AG09319 (cell line): ENCODE results near the gene FBXO27.
"Not testable (repeated sequence)": the region's sequence is repeated elsewhere in the genome, so short reads cannot be mapped to it uniquely, and the experiment has no call there.

ENCODE experiments used
- DNase-seq: peaks from one replicate; pipeline ENCODE4 v3.0.0-alpha.2; 2010; ENCODE audit warnings: low read depth; ENCODE audit errors: extremely low read depth
- TF ChIP-seq, protein P1 (sequence below): IDR thresholded peaks from 2 replicates; pipeline ENCODE4 v1.5.1; 2011; ENCODE audit warnings: low read depth, mild to moderate bottlenecking, inconsistent platforms, low read length, moderate library complexity

The FBXO27 gene

DNA sequence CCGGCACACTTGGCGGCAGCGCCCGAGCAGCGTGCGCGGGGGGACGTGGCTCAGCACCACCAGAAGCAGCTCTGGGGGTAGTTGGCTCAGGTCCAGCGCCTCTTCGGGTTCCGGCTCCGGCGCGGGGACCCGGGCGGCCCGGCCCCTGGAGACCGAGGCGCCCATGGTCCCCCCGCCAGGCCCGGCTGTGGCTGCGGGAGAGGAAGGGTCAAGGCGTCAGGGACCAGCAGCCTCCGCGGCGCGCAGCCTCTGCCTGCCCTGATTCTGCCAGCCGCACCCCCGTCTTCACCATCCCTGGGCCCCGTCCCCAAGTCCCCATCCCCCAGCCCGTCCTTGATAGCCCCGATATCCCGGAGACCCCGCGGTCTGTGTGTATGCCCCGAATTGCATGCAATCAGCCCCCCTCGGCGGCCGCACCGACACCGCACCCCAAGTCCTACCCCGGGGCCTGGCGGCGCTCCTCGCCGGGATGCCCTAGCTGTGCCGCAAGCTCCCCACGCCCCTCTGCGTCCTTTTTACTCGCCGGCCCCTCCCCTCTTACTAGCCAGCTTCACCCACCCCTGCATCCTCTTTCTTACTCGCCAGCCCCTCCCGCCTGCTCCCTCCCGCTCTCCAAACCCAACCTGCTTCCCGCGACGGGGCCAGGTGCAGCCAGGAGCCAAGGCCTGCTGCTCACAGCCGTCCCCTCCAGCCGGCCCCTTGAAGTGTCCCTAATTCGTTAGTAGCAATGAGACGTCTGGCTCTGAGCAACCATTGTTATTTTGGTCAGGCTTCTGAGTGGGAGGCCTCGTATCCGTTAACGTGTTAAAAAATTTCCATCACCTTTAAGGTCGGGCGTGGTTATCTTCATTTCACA lies at the start of gene FBXO27:
Gene FBXO27, minus strand, starts transcription at position 487 of the 856 bp plus-strand sequence. Its CDS starts 322 bp downstream, at position 165.
- DNase-seq, result no peak
- TF ChIP-seq, protein P1, sequence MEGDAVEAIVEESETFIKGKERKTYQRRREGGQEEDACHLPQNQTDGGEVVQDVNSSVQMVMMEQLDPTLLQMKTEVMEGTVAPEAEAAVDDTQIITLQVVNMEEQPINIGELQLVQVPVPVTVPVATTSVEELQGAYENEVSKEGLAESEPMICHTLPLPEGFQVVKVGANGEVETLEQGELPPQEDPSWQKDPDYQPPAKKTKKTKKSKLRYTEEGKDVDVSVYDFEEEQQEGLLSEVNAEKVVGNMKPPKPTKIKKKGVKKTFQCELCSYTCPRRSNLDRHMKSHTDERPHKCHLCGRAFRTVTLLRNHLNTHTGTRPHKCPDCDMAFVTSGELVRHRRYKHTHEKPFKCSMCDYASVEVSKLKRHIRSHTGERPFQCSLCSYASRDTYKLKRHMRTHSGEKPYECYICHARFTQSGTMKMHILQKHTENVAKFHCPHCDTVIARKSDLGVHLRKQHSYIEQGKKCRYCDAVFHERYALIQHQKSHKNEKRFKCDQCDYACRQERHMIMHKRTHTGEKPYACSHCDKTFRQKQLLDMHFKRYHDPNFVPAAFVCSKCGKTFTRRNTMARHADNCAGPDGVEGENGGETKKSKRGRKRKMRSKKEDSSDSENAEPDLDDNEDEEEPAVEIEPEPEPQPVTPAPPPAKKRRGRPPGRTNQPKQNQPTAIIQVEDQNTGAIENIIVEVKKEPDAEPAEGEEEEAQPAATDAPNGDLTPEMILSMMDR, result no peak

- no peak for DNase-seq
- TF ChIP-seq, protein P1, result no peak
Measured at GRCh38 chr19:39080431-39080830, 48.1 kb upstream of the FBXO27 start.

DNA sequence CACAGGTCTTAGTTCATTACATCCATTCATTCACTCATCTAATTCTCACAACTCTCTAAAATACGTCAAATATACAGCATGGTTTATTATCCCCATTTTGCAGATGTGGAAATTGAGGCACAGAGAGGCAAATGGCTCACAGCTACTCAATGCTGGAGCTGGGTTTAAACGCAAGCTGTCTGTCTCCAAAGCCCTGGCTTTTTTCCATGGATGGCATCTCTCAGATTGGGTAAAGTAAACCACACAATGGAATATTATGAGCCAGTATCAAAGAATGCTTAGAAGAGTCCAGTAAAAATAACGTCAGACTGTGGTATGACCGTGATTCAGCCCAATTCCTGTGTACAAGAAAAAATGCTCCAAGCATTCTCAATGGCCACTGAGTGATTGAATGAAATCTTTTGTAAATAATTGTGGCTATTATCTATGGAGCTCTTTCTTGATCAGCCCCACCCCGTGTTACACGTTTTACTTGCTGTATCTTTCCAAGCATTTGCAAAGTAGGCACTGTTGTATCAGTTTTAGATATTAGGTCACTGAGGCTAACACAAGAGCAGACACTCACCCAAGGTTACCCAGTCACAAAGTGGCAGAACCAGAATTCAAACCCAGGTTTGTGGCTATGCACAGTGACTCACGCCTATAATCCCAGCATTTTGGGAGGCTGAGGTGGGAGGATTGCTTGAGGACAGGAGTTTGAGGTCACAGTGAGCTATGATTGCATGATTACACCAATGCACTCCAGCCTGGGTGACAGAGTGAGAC lies 46.3 kb upstream of the FBXO27 start:
- TF ChIP-seq, protein P1, result no peak
- peak; percentile 82 for DNase-seq

GRCh38 chr19:39077323-39077722 lies 45.0 kb upstream of the FBXO27 start:
- TF ChIP-seq, protein P1, result no peak
- no peak for DNase-seq

GRCh38 chr19:39074942-39075341 lies 42.6 kb upstream of the FBXO27 start:
- TF ChIP-seq, protein P1, result no peak
- no peak for DNase-seq

DNA sequence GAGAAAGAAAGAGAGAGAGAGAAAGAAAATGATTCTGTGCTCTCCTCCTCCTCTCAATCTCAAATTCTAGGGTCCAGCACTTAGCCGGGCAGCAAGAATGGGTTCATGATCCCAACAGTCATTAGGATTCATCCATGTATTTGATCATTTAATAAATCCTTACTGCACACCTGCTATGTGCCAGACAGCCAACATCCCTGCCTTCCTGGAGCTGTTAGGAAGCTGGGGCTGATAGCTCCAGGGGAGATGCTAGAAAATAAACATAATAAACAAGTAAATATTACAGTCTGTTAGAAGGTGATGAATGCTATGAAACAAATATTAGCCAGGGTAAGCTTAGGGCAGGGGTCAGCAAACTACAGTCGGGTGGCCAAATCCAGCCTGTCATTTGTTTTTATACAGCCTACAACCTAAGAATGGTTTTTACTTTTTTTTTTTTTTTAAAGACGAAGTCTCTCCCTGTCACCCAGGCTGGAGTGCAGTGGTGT lies 41.9 kb upstream of the FBXO27 start:
- DNase-seq, result no peak
- TF ChIP-seq, protein P1, result no peak

- no peak for DNase-seq
- TF ChIP-seq, protein P1, result no peak
Measured at GRCh38 chr19:39070888-39071287, 38.5 kb upstream of the FBXO27 start.

DNA sequence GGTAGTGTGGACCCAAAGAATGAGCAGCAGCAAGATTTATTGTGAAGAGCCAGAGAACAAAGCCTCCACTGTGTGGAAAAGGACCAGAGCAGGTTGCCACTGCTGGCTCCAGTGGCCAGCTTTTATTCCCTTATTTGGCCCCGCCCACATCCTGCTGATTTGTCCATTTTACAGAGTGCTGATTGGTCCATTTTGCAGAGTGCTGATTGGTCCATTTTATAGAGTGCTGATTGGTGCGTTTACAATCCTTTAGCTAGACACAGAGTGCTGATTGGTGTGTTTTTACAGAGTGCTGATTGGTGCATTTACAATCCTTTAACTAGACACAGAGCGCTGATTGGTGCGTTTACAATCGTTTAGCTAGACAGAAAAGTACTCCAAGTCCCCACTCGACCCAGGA lies 35.9 kb upstream of the FBXO27 start:
- DNase-seq, result not testable (repeated sequence)
